OCI-LY3 (cell line): ENCODE results near the gene NUDT1.

Experiments
- EZH2phosphoT487 ChIP-seq: fragments of 200-600 bp; shearing (Covaris generic); IDR thresholded peaks from 2 replicates; pipeline ENCODE4 v1.6.1; 2018; ENCODE audit warnings: antibody characterized with exemption, mixed run types, low read depth
- TF ChIP-seq, protein P1 (sequence below): fragments of 200-600, 300-600 bp; sonication (generic); IDR thresholded peaks from 2 replicates; pipeline ENCODE4 v1.5.1; 2014; ENCODE audit warnings: antibody characterized with exemption, low read length, low read depth

DNA sequence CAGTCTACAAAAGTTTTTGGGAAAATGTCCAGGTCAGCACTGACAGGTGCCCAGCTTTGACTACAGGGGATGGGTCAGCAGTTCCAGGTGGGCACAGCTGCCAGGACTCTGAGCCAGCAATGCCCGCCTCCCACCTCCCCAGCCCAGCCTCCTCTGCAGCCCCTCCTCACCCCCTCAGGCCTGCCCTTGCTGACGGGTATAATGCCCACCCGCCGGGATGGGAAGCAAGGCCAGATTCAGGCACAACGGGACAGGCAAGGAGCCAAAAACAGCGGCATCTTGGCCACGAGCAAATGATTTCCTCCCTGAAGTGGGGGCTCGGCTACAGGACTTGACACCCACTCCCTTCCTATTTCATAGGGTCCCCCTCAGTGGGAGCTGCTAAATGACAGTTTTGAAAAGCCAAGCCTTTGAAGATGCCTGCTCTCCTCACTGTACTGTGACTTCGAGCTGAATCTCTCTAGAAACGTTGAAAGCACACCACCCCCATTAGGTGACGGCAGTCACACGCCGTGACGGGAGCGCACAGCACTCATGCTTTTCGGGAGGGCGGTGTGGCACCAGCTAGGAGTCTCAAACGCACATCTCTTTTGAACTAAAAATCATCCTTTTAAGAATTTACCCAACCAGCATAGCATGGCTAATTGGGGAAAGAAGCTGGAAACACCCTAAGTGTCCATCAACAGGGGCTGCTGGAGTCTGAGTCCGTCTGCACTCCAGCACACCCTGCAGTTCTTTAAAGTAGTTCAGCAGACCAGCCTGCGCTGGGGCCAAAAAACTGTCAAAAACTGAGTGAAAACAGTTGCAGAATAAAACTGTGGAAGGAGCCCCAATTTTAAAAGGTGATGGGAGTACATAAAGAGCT, 38.9 kb upstream of the NUDT1 start:
- TF ChIP-seq, protein P1, sequence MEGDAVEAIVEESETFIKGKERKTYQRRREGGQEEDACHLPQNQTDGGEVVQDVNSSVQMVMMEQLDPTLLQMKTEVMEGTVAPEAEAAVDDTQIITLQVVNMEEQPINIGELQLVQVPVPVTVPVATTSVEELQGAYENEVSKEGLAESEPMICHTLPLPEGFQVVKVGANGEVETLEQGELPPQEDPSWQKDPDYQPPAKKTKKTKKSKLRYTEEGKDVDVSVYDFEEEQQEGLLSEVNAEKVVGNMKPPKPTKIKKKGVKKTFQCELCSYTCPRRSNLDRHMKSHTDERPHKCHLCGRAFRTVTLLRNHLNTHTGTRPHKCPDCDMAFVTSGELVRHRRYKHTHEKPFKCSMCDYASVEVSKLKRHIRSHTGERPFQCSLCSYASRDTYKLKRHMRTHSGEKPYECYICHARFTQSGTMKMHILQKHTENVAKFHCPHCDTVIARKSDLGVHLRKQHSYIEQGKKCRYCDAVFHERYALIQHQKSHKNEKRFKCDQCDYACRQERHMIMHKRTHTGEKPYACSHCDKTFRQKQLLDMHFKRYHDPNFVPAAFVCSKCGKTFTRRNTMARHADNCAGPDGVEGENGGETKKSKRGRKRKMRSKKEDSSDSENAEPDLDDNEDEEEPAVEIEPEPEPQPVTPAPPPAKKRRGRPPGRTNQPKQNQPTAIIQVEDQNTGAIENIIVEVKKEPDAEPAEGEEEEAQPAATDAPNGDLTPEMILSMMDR: no peak
- no peak for TF ChIP-seq EZH2phosphoT487
